AG04450 (cell line): ENCODE data around the gene PPP1R13L. TPM values are rescaled to one million over a fixed set of nuclear protein-coding genes. Genes with fewer than 3 reads are reported as not detected.

Experiments used
- CTCF ChIA-PET: fragments of 300-600, 350-600 bp; formaldehyde crosslinking; extraction: SDS; loops from one replicate; lab custom pipeline; 2022; ENCODE audit warnings: antibody characterized with exemption, inconsistent platforms; lab: Charles Lee
- POLR2A ChIA-PET: fragments of 350-600 bp; formaldehyde crosslinking; extraction: SDS; loops from one replicate; lab custom pipeline; 2021; ENCODE audit warnings: antibody characterized with exemption, inconsistent platforms; lab: Yijun Ruan, JAX
- DNase-seq: peaks from one replicate; pipeline ENCODE4 v3.0.0-alpha.2; 2011; ENCODE audit warnings: low read depth, low spot score
- H3K27ac ChIP-seq: one replicate; pipeline ENCODE4 v1.5.1; 2012; ENCODE audit warnings: low read depth, low read length, control low read depth
- H3K27me3 ChIP-seq: one replicate; pipeline ENCODE4 v1.6.0; 2012; ENCODE audit warnings: low read length; ENCODE audit not compliant: control insufficient read depth, insufficient read depth
- H3K4me3 ChIP-seq: 2 replicates; pipeline ENCODE4 v1.5.1; 2011; ENCODE audit warnings: mild to moderate bottlenecking, low read depth, low read length, control low read depth
- H3K9me3 ChIP-seq: 2 replicates; pipeline ENCODE4 v1.5.1; 2012; ENCODE audit warnings: low read length; ENCODE audit not compliant: control insufficient read depth, insufficient read depth
- CTCF ChIP-seq: IDR thresholded peaks from 2 replicates; pipeline ENCODE4 v1.5.1; 2011; ENCODE audit warnings: low read depth, low read length, control low read depth, inconsistent platforms
- polyA plus RNA-seq: library from polyadenylated mRNA; depleted of rRNA; stranded (reverse); fragments of >200 nt; gene quantifications from 2 replicates; pipeline ENCODE4 v1.2.3, GENCODE V29; 2011

The PPP1R13L gene
- polyA plus RNA-seq, 1 experiment: 2.4 TPM

GRCh38 chr19:45382426-45382825, 22.4 kb downstream of the PPP1R13L start:
- ChIA-PET CTCF (no interaction called here), POLR2A (no interaction called here)
- no peak for TF ChIP-seq CTCF
- no peak for DNase-seq
- Histone ChIP-seq H3K4me3 (no peak overlapping the region), H3K9me3 (no peaks in the 10 kb centered on the region; the same call in 1 of the 2 replicates), H3K27ac (no peak overlapping the region), H3K27me3 (no peaks in the 10 kb centered on the region)

- POLR2A ChIA-PET: no interaction called here
- peak overlapping the region; percentile 31 for H3K27ac ChIP-seq
- no peaks in the 10 kb centered on the region for H3K27me3 ChIP-seq
- CTCF ChIA-PET: interaction anchor here (0.6 to 1.3 kb wide), 2 partner anchors 58 to 99 kb away, joined by 3 to 4 read pairs; no protein-coding TSS in a partner anchor
- no peaks in the 10 kb centered on the region; the same call in 1 of the 2 replicates for H3K9me3 ChIP-seq
- no peak overlapping the region for H3K4me3 ChIP-seq
- TF ChIP-seq CTCF: no peak
- DNase-seq: no peak
Measured at GRCh38 chr19:45380107-45380506, 24.8 kb downstream of the PPP1R13L start.

- TF ChIP-seq CTCF: no peak
- Histone ChIP-seq H3K27me3 (no peaks in the 10 kb centered on the region), H3K4me3 (no peak overlapping the region), H3K27ac (peak overlapping the region; percentile 87), H3K9me3 (no peaks in the 10 kb centered on the region; the same call in 1 of the 2 replicates)
- DNase-seq: peak; percentile 85
- CTCF ChIA-PET: interaction anchor here (0.7 kb wide), 2 partner anchors 64 to 342 kb away, joined by 3 to 8 read pairs; no protein-coding TSS in a partner anchor
- POLR2A ChIA-PET: interaction anchor here (0.7 kb wide), 3 partner anchors 96 to 528 kb away, joined by 3 to 7 read pairs (median 6); no protein-coding TSS in a partner anchor
Measured at GRCh38 chr19:45376045-45376724, 28.7 kb downstream of the PPP1R13L start.

- no peak for TF ChIP-seq CTCF
- Histone ChIP-seq H3K4me3 (peak within 1 kb of the TSS; percentile 78), H3K27me3 (no peaks in the 10 kb centered on the region), H3K9me3 (no peaks in the 10 kb centered on the region; the same call in 1 of the 2 replicates), H3K27ac (peak within 1 kb of the TSS; percentile 73)
- POLR2A ChIA-PET: interaction anchor here (0.7 kb wide), 1 partner anchor 41 kb away, joined by 4 read pairs; no protein-coding TSS in a partner anchor
- peak; percentile 98 for DNase-seq
- CTCF ChIA-PET: no interaction called here
Measured at GRCh38 chr19:45370410-45371204, 34.3 kb downstream of the PPP1R13L start, which contains the start of gene ERCC2. Gene ERCC2 (minus strand): TSS chr19:45370573. CDS start chr19:45370540, 33 bp downstream.
